GM18499 (cell line): ENCODE results near the gene MSANTD3.

Experiments used
- ATAC-seq: cut with Tn5 transposase; IDR thresholded peaks from one replicate; pipeline ENCODE4 v1.9.1; 2021; ENCODE audit warnings: moderate number of reproducible peaks; ENCODE audit not compliant: insufficient read depth, unreplicated experiment

The MSANTD3 gene

GRCh38 chr9:100455470-100455869, 28.5 kb downstream of the MSANTD3 start:
- no peak for ATAC-seq

DNA sequence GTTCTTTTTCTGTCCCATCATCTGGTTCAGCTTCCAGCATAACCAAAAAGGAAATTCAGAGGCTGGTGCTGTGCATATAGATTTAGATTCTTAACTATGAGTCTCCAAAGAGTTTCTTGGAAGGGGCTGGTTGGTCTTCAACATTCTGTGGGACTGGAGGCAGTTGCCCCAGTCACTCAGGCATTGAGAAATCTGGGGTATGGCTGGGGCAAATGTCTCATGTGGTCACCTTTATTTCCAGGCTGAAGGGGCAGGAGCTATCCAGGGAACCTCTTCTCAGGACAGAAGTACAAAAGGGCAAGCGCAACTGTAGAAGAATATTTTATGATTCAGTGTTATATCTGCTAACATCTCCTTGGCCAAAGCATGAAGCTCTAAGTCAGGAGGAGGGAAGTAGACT, 30.6 kb downstream of the MSANTD3 start:
- ATAC-seq = no peak

DNA sequence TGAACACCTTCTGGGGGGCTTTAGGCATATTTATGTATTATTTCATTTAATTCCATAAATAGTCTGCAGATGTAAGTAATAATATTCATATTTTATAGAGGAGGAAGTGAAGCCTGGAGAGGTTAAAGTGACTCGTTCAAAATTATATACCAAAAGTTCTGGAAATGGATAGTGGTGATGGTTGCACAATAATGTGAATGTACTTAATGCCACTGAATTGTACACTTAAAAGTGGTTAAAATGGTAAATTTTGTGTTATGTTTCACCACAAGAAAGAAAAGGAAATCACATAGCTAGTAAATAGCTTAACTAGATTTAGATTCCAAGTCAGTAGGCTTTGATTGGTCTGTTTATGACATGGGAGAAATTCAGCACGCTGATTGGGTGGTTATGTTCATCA, 33.0 kb downstream of the MSANTD3 start:
- no peak for ATAC-seq

DNA sequence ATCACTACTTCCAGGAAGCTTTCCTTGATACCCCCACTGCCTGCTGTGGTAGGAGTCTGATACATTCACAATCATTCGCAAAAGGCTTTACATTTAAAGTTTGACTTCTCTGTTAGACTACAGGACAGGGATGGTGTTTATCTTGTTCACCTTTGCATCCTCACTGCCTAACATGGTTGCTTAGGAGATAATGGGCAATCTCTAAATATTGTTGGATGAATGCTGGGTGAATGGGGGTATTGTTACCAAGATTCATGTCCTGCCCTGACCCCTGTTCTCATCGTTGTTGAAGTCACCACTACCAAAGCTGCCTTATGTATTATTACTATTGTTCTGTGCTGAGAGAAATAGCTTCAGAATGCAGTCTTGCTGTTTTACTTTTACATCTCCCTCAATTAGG, 38.3 kb downstream of the MSANTD3 start:
- ATAC-seq = no peak

DNA sequence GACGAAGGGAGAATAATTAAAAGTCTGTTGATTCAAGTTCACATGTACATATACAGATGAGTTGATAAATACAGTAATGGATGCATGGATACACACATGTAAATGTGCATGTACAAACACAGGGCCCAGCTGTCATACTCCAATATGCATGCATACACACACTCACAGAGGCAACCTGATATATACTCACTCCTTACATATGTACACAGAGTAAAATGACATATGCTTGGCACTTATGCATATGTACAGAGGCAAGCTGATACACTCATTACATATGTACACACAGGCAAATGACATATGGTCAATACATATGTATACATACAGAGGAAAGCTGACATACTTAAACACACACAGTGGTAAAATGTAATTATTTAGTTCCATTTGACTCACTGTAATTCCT, 38.8 kb downstream of the MSANTD3 start:
- ATAC-seq = no peak

- ATAC-seq = no peak
Measured at GRCh38 chr9:100466171-100466828, 39.4 kb downstream of the MSANTD3 start.

GRCh38 chr9:100466829-100467221, 39.9 kb downstream of the MSANTD3 start:
- no peak for ATAC-seq

DNA sequence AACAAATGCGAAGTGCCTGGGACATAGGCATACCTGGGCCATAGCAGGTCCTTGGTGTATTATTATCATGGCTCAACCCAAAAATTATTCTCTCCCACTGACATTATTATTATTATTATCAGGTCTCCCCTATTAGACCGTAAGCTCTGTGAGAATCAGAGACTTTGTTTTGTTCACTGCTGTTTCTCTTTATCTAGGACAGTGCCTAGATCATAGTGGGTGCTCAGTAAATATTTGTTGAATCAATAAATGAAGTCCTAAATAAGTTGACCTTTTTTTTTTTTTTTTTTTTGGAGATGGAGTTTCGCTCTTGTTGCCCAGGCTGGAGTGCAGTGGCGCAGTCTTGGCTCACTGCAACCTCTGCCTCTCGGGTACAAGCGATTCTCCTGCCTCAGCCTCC, 41.1 kb downstream of the MSANTD3 start:
- ATAC-seq = no peak

- ATAC-seq = no peak
Measured at GRCh38 chr9:100472268-100472667, 45.3 kb downstream of the MSANTD3 start.

DNA sequence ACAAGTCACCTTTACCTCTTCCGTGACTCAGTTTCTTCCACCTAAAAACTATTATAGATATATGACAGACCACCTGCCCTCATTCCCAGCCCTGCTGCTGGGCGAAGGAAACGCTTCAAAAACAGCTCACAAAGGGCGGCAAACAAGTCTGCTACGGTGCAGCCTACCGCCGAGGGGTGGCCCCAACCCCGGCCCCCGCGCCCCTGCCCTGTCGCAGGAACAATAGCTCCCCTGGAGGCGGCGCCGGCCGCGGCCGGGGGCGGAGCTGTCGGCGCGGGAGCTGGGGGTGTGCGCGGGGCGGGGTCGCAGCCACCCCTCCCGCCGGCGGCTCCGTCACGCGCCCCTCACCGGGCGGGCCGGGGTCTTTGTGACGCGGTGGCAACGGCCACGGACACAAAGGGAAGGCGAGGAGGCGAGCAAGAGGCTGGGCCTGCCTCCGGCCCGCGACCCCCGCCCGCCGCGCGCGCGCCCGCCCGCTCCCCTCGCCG, 45.9 kb downstream of the MSANTD3 start, which contains the start of gene TMEFF1:
TSS of gene TMEFF1 (plus strand) at position 362 of the 488 bp plus-strand sequence. CDS start 396 bp downstream, outside the sequence.
- no peak for ATAC-seq

- no peak for ATAC-seq
Measured at GRCh38 chr9:100473276-100474081, 46.5 kb downstream of the MSANTD3 start.

- no peak for ATAC-seq
Measured at GRCh38 chr9:100474082-100474923, 47.4 kb downstream of the MSANTD3 start.

GRCh38 chr9:100474924-100475276, 48.0 kb downstream of the MSANTD3 start:
- no peak for ATAC-seq

GRCh38 chr9:100477241-100477640, 50.3 kb downstream of the MSANTD3 start:
- ATAC-seq = no peak

- no peak for ATAC-seq
Measured at GRCh38 chr9:100478192-100478591, 51.2 kb downstream of the MSANTD3 start.

DNA sequence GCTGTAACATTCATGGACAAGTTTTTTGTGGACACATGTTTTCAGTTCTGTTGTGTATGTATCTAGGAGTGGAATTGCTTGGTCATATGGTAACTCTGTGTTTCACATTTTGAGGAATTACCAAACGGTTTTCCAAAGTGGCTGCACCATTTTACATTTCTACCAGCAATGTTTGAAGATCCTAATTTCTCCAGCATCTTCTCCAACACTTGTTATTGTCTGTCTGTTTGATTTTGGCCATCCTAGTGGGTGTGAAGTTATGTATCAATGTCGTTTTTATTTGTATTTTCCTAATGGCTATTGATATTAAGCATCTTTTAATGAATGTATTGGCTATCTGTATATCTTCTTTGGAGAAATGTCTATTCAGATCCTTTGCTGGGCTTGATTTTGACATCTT, 52.9 kb downstream of the MSANTD3 start:
- ATAC-seq = no peak

DNA sequence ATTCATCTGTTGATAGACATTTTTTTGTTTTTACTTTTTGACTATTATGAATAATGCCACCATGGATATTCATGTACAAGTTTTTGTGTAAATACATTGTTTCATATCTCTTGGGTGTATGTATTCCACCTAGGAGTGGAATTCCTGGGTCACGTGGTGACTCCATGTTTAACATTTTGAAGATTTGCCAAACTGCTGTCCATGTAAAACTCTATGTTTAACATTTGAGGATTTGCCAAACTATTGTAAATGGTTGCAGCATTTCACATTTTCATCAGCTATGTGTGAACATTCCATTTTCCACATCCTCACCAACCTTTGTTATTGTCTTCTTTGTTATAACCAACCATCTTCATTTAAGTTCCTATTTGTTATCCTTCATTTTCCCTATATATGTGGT, 58.3 kb downstream of the MSANTD3 start:
- no peak for ATAC-seq

GRCh38 chr9:100486479-100487176, 59.7 kb downstream of the MSANTD3 start:
- ATAC-seq = no peak

DNA sequence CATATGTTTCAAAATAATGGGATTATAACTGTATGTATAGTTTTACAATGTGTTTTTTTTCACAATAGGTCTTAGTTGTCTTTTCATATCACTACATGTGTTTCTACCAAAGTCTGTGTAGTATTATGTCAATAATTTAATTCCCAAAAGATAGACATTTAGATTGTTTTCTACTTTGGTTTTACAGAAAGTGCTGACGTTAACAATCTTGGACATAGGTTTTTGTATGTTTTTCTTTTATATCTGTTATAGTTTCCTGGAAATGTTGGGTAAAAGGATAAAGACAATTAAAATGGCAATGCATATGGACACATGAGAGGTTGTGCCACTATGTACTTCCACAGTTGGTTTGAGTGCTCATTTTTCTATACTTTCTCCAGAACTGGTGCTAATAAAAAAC, 61.2 kb downstream of the MSANTD3 start:
- ATAC-seq = no peak

DNA sequence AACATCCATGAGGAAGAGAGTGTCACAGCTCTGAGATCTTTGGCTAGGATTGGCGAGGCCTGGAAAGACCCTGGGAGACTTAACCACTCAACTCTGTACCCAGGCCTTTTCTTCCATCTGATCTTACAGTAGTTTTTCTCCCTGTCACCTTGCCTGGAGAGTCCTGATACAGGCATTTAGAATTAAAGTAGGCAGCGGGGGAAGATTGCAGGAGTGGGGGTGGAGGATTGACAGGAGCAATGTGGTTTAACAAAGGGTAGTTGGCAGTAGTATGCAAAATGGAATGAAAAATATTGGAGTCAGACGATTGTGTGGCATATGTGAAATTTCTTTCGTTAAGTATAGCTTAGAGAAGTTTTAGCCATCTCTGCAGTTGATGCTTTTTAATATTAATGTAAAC, 62.9 kb downstream of the MSANTD3 start:
- ATAC-seq = no peak
